GM23338 (cell line): ENCODE measurements around the gene APBA2.

Source experiments
- CREB1 ChIP-seq: fragments of 250-450 bp; sonication (Bioruptor Pico); IDR thresholded peaks from 2 replicates; pipeline ENCODE4 v1.5.0; 2020; ENCODE audit warnings: low read depth, mild to moderate bottlenecking, moderate library complexity
- EZH2 ChIP-seq: fragments of 200-600 bp; sonication (generic); IDR thresholded peaks from one replicate; pipeline ENCODE4 v1.8.0; 2017; ENCODE audit warnings: antibody characterized with exemption, mild to moderate bottlenecking, low read depth; ENCODE audit not compliant: unreplicated experiment
- EZH2phosphoT487 ChIP-seq: fragments of 200-600 bp; sonication (generic); IDR thresholded peaks from one replicate; pipeline ENCODE4 v1.8.1; 2018; ENCODE audit warnings: antibody characterized with exemption; ENCODE audit not compliant: unreplicated experiment
- JUNB ChIP-seq: IDR thresholded peaks from one replicate; pipeline ENCODE4 v1.6.1; 2016; ENCODE audit warnings: antibody characterized with exemption; ENCODE audit not compliant: unreplicated experiment
- NANOG ChIP-seq: IDR thresholded peaks from 2 replicates; pipeline ENCODE4 v1.6.1; 2016; ENCODE audit warnings: antibody characterized with exemption, borderline replicate concordance
- POLR2AphosphoS5 ChIP-seq: IDR thresholded peaks from 2 replicates; pipeline ENCODE4 v1.6.1; 2016; ENCODE audit warnings: antibody characterized with exemption, low read depth
- STAT1 ChIP-seq: IDR thresholded peaks from one replicate; pipeline ENCODE4 v1.6.1; 2016; ENCODE audit warnings: antibody characterized with exemption; ENCODE audit not compliant: unreplicated experiment
- ZNF114 ChIP-seq: fragments of 250-450 bp; sonication (Bioruptor Pico); IDR thresholded peaks from 2 replicates; pipeline ENCODE4 v1.5.0; 2020; ENCODE audit warnings: mild to moderate bottlenecking, moderate library complexity
- ZNF331 ChIP-seq: fragments of 250-450 bp; sonication (Bioruptor Pico); IDR thresholded peaks from 2 replicates; pipeline ENCODE4 v1.5.0; 2020; ENCODE audit warnings: low read depth, mild to moderate bottlenecking, moderate library complexity
- ZNF462 ChIP-seq: fragments of 250-450 bp; sonication (Bioruptor Pico); IDR thresholded peaks from 2 replicates; pipeline ENCODE4 v1.5.0; 2020; ENCODE audit warnings: mild to moderate bottlenecking, moderate library complexity
- TF ChIP-seq, protein P1 (sequence below), 2 experiments: fragments of 200-600 bp in 1 of 2; sonication (generic) in 1 of 2; conservative IDR thresholded peaks; 2 replicates each; pipeline versions ENCODE4 v1.5.1 to v1.6.1; 2016 to 2017; ENCODE audit warnings: antibody characterized with exemption in 2 of 2, low read depth in 2 of 2, mild to moderate bottlenecking in 2 of 2, moderate library complexity in 1 of 2
- TF ChIP-seq, protein P2 (sequence below): IDR thresholded peaks from one replicate; pipeline ENCODE4 v1.6.1; 2018; ENCODE audit warnings: antibody characterized with exemption; ENCODE audit not compliant: unreplicated experiment
- TF ChIP-seq, protein P3 (sequence below): IDR thresholded peaks from 2 replicates; pipeline ENCODE4 v1.6.1; 2016; ENCODE audit warnings: antibody characterized with exemption

DNA sequence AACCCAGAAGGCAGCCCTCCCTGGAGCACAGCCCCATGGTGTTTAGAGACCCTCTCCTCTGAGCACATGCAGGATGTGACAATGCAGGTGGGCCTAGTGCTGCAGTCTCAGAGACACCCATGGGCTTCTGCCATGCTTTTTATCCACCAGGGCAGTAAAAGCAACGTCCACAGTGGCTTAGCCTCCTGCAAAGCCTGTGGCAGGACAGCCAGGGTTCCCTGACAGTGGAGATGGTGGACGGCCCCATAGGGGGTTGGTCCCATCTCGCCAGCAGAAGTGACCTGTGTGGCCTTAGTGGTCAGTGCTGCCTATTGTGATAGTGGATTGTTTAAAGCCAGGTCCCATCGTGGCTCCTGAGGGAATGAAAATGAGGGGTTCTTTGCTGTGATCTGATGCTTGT is 46.6 kb downstream of the APBA2 start:
- TF ChIP-seq, protein P1, sequence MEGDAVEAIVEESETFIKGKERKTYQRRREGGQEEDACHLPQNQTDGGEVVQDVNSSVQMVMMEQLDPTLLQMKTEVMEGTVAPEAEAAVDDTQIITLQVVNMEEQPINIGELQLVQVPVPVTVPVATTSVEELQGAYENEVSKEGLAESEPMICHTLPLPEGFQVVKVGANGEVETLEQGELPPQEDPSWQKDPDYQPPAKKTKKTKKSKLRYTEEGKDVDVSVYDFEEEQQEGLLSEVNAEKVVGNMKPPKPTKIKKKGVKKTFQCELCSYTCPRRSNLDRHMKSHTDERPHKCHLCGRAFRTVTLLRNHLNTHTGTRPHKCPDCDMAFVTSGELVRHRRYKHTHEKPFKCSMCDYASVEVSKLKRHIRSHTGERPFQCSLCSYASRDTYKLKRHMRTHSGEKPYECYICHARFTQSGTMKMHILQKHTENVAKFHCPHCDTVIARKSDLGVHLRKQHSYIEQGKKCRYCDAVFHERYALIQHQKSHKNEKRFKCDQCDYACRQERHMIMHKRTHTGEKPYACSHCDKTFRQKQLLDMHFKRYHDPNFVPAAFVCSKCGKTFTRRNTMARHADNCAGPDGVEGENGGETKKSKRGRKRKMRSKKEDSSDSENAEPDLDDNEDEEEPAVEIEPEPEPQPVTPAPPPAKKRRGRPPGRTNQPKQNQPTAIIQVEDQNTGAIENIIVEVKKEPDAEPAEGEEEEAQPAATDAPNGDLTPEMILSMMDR (conservative IDR thresholded peaks at IDR 0.05; ENCODE audit: low read depth in 2 of 2): no peak
- TF ChIP-seq EZH2 (no peak), POLR2AphosphoS5 (no peak), EZH2phosphoT487 (no peak), CREB1 (CRISPR knock-in tag) (no peak), NANOG (no peak), JUNB (no peak), ZNF331 (CRISPR knock-in tag) (no peak), ZNF462 (CRISPR knock-in tag) (no peak), ZNF114 (CRISPR knock-in tag) (no peak), STAT1 (no peak)
- TF ChIP-seq, protein P2, sequence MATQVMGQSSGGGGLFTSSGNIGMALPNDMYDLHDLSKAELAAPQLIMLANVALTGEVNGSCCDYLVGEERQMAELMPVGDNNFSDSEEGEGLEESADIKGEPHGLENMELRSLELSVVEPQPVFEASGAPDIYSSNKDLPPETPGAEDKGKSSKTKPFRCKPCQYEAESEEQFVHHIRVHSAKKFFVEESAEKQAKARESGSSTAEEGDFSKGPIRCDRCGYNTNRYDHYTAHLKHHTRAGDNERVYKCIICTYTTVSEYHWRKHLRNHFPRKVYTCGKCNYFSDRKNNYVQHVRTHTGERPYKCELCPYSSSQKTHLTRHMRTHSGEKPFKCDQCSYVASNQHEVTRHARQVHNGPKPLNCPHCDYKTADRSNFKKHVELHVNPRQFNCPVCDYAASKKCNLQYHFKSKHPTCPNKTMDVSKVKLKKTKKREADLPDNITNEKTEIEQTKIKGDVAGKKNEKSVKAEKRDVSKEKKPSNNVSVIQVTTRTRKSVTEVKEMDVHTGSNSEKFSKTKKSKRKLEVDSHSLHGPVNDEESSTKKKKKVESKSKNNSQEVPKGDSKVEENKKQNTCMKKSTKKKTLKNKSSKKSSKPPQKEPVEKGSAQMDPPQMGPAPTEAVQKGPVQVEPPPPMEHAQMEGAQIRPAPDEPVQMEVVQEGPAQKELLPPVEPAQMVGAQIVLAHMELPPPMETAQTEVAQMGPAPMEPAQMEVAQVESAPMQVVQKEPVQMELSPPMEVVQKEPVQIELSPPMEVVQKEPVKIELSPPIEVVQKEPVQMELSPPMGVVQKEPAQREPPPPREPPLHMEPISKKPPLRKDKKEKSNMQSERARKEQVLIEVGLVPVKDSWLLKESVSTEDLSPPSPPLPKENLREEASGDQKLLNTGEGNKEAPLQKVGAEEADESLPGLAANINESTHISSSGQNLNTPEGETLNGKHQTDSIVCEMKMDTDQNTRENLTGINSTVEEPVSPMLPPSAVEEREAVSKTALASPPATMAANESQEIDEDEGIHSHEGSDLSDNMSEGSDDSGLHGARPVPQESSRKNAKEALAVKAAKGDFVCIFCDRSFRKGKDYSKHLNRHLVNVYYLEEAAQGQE: no peak
- TF ChIP-seq, protein P3, sequence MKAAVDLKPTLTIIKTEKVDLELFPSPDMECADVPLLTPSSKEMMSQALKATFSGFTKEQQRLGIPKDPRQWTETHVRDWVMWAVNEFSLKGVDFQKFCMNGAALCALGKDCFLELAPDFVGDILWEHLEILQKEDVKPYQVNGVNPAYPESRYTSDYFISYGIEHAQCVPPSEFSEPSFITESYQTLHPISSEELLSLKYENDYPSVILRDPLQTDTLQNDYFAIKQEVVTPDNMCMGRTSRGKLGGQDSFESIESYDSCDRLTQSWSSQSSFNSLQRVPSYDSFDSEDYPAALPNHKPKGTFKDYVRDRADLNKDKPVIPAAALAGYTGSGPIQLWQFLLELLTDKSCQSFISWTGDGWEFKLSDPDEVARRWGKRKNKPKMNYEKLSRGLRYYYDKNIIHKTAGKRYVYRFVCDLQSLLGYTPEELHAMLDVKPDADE: no peak
